ENCODE data around the gene HARBI1. TPM values are rescaled to one million over a fixed set of nuclear protein-coding genes. Genes with fewer than 3 reads are reported as not detected.

The HARBI1 gene
- total and polyA plus RNA-seq, 9 of the 15 experiments (the other 6 are each of a cell fraction or from before 2014, with no cell fraction given): 3.5 to 8.4 (median 5.5) TPM

GRCh38 chr11:46611526-46612304 lies 5.3 kb downstream of the HARBI1 start (continued):
- TF ChIP-seq, protein P1, sequence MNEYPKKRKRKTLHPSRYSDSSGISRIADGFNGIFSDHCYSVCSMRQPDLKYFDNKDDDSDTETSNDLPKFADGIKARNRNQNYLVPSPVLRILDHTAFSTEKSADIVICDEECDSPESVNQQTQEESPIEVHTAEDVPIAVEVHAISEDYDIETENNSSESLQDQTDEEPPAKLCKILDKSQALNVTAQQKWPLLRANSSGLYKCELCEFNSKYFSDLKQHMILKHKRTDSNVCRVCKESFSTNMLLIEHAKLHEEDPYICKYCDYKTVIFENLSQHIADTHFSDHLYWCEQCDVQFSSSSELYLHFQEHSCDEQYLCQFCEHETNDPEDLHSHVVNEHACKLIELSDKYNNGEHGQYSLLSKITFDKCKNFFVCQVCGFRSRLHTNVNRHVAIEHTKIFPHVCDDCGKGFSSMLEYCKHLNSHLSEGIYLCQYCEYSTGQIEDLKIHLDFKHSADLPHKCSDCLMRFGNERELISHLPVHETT (CRISPR knock-in tag; conservative IDR thresholded peaks at IDR 0.05 in 1 of 2, IDR thresholded peaks at IDR 0.05 in 1 of 2): no peak
- TF ChIP-seq, protein P2, sequence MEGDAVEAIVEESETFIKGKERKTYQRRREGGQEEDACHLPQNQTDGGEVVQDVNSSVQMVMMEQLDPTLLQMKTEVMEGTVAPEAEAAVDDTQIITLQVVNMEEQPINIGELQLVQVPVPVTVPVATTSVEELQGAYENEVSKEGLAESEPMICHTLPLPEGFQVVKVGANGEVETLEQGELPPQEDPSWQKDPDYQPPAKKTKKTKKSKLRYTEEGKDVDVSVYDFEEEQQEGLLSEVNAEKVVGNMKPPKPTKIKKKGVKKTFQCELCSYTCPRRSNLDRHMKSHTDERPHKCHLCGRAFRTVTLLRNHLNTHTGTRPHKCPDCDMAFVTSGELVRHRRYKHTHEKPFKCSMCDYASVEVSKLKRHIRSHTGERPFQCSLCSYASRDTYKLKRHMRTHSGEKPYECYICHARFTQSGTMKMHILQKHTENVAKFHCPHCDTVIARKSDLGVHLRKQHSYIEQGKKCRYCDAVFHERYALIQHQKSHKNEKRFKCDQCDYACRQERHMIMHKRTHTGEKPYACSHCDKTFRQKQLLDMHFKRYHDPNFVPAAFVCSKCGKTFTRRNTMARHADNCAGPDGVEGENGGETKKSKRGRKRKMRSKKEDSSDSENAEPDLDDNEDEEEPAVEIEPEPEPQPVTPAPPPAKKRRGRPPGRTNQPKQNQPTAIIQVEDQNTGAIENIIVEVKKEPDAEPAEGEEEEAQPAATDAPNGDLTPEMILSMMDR (IDR thresholded peaks at IDR 0.05 in 2 of 3, conservative IDR thresholded peaks at IDR 0.05 in 1 of 3; ENCODE audit: insufficient read depth in 2 of 3, low read depth in 1 of 3, low read length in 3 of 3): no peak
- TF ChIP-seq HDAC3 (IDR thresholded peaks at IDR 0.05; ENCODE audit: borderline replicate concordance, partially characterized antibody): no peak
- TF ChIP-seq SMARCA4 (IDR thresholded peaks at IDR 0.05): peak; percentile 62
- no peak for TF ChIP-seq ZNF707 (CRISPR knock-in tag; conservative IDR thresholded peaks at IDR 0.05)
- TF ChIP-seq USF1 (CRISPR knock-in tag; IDR thresholded peaks at IDR 0.05): no peak
- TF ChIP-seq PCBP1 (IDR thresholded peaks at IDR 0.05; ENCODE audit: low read depth, low read length, poor library complexity, severe bottlenecking): no peak
- TF ChIP-seq HIVEP1 (CRISPR knock-in tag; IDR thresholded peaks at IDR 0.05): no peak
- TF ChIP-seq L3MBTL2 (IDR thresholded peaks at IDR 0.05): no peak; the same call in 1 of the 2 replicates
- no peak for TF ChIP-seq ZBTB34 (CRISPR knock-in tag; IDR thresholded peaks at IDR 0.05)
- no peak for TF ChIP-seq BMI1 (IDR thresholded peaks at IDR 0.05; ENCODE audit: low read length)
- TF ChIP-seq ZNF592 (IDR thresholded peaks at IDR 0.05): peak; percentile 31; the same call in 1 of the 2 replicates
- no peak for TF ChIP-seq ATF6 (CRISPR knock-in tag; IDR thresholded peaks at IDR 0.05)
- TF ChIP-seq TFAM (CRISPR knock-in tag; conservative IDR thresholded peaks at IDR 0.05): no peak

Measured in K562 (cell line).